SK-N-SH treated with all-trans-retinoic acid at 6 μM for 48 hours (cell line): Measurements from ENCODE around the gene RBM38.

Experiments used
- ATAC-seq: fragments of 200-7000 bp; cut with Tn5 transposase; 3 replicates; pipeline ENCODE4 v1.9.1; 2020; ENCODE audit warnings: mild to moderate bottlenecking, moderate library complexity
- ARNTL ChIP-seq: fragments of 450-650 bp; formaldehyde crosslinking; IDR thresholded peaks from 2 replicates; pipeline ENCODE4 v1.5.0; 2020; ENCODE audit warnings: low read depth, mild to moderate bottlenecking, moderate library complexity, borderline replicate concordance
- BACH2 ChIP-seq: fragments of 250-450 bp; sonication (Bioruptor Pico); IDR thresholded peaks from 2 replicates; pipeline ENCODE4 v1.9.0; 2021; ENCODE audit warnings: mild to moderate bottlenecking, borderline replicate concordance
- CSDC2 ChIP-seq: fragments of 250-450 bp; sonication (Bioruptor Pico); IDR thresholded peaks from 2 replicates; pipeline ENCODE4 v1.5.0; 2020; ENCODE audit warnings: mild to moderate bottlenecking, moderate library complexity
- ESRRG ChIP-seq: fragments of 250-450 bp; sonication (Bioruptor Pico); IDR thresholded peaks from 2 replicates; pipeline ENCODE4 v1.6.1; 2021; ENCODE audit warnings: mild to moderate bottlenecking
- GLIS3 ChIP-seq: fragments of 250-450 bp; sonication (Bioruptor Pico); IDR thresholded peaks from 2 replicates; pipeline ENCODE4 v1.5.0; 2020; ENCODE audit warnings: mild to moderate bottlenecking, moderate library complexity
- ISL1 ChIP-seq: fragments of 250-450 bp; sonication (Bioruptor Pico); IDR thresholded peaks from 2 replicates; pipeline ENCODE4 v2.1.2; 2022; ENCODE audit warnings: mild to moderate bottlenecking, moderate library complexity
- PPARA ChIP-seq: fragments of 250-450 bp; sonication (Bioruptor Pico); IDR thresholded peaks from 2 replicates; pipeline ENCODE4 v1.5.0; 2020; ENCODE audit warnings: mild to moderate bottlenecking, borderline replicate concordance
- RARB ChIP-seq: fragments of 250-450 bp; sonication (Bioruptor Pico); IDR thresholded peaks from 2 replicates; pipeline ENCODE4 v1.8.0; 2021; ENCODE audit warnings: mild to moderate bottlenecking, moderate library complexity
- SNAI2 ChIP-seq: fragments of 250-450 bp; sonication (Bioruptor Pico); IDR thresholded peaks from 2 replicates; pipeline ENCODE4 v1.5.0; 2020; ENCODE audit warnings: mild to moderate bottlenecking, moderate library complexity
- TCF4 ChIP-seq: fragments of 250-450 bp; sonication (Bioruptor Pico); IDR thresholded peaks from 2 replicates; pipeline ENCODE4 v1.8.0; 2021; ENCODE audit warnings: mild to moderate bottlenecking, moderate library complexity, borderline replicate concordance
- TOX ChIP-seq: fragments of 250-450 bp; sonication (Bioruptor Pico); IDR thresholded peaks from 2 replicates; pipeline ENCODE4 v1.8.0; 2021; ENCODE audit warnings: mild to moderate bottlenecking, moderate library complexity, borderline replicate concordance
- ZC3H10 ChIP-seq: fragments of 250-450 bp; sonication (Bioruptor Pico); IDR thresholded peaks from 2 replicates; pipeline ENCODE4 v1.5.1; 2021; ENCODE audit warnings: mild to moderate bottlenecking, moderate library complexity
- ZFP3 ChIP-seq: fragments of 250-450 bp; sonication (Bioruptor Pico); IDR thresholded peaks from 2 replicates; pipeline ENCODE4 v1.5.0; 2020; ENCODE audit warnings: mild to moderate bottlenecking, moderate library complexity
- ZNF565 ChIP-seq: fragments of 450-650 bp; formaldehyde crosslinking; conservative IDR thresholded peaks from 2 replicates; pipeline ENCODE4 v1.5.0; 2020; ENCODE audit warnings: low read depth, mild to moderate bottlenecking, moderate library complexity
- ZNF70 ChIP-seq: fragments of 450-650 bp; formaldehyde crosslinking; IDR thresholded peaks from 2 replicates; pipeline ENCODE4 v1.5.0; 2020; ENCODE audit warnings: mild to moderate bottlenecking, moderate library complexity
- TF ChIP-seq, protein P1 (sequence below): fragments of 250-450 bp; sonication (Bioruptor Pico); IDR thresholded peaks from 2 replicates; pipeline ENCODE4 v1.8.0; 2020; ENCODE audit warnings: mild to moderate bottlenecking, moderate library complexity, borderline replicate concordance
- TF ChIP-seq, protein P2 (sequence below): fragments of 250-450 bp; sonication (Bioruptor Pico); IDR thresholded peaks from 2 replicates; pipeline ENCODE4 v1.5.1; 2021; ENCODE audit warnings: mild to moderate bottlenecking, moderate library complexity
- TF ChIP-seq, protein P3 (sequence below): fragments of 250-450 bp; sonication (Bioruptor Pico); IDR thresholded peaks from 2 replicates; pipeline ENCODE4 v1.5.0; 2020; ENCODE audit warnings: mild to moderate bottlenecking, moderate library complexity
- TF ChIP-seq, protein P4 (sequence below): fragments of 250-450 bp; sonication (Bioruptor Pico); IDR thresholded peaks from 2 replicates; pipeline ENCODE4 v1.5.1; 2020; ENCODE audit warnings: low read depth, mild to moderate bottlenecking, moderate library complexity
- TF ChIP-seq, protein P5 (sequence below): fragments of 250-450 bp; sonication (Bioruptor Pico); IDR thresholded peaks from 2 replicates; pipeline ENCODE4 v1.8.0; 2021; ENCODE audit warnings: low read depth, mild to moderate bottlenecking, moderate library complexity, borderline replicate concordance

Gene RBM38

DNA sequence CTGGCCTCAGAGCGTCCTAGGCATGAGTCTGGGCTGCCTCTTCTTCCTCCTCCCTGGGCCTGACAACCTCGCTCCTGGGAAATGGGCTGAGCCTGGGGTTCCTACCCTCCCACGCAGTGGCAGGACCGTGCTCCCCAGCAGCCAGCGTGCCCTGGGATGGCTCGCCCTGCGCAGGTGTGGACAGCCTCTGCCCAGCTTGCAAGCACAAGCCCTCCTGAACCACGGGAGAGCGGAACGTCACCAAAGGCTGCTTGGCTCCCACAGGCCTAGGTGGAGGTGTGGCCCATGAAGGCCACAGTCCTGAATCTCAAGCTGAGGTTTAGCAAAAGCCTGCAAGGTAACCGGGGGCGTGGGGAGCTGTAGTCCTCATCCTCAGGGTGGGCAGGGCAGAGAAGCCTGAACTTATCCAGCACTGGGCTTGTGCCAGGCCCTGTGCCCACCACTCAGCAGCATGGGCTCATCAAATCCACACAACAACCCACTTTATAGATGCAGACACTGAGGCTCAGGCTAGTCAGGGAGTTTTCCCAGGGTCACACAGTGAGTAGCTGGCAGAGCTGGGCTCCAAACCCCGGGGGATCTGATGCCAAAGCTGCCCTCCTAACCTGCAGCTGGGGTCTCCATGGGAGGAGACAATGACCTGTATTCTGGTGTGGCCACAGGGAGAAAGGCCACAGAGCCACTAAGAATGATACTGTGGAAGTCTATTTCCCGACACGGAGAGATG lies 25.3 kb downstream of the RBM38 start:
- no peak for ATAC-seq
- TF ChIP-seq, protein P1, sequence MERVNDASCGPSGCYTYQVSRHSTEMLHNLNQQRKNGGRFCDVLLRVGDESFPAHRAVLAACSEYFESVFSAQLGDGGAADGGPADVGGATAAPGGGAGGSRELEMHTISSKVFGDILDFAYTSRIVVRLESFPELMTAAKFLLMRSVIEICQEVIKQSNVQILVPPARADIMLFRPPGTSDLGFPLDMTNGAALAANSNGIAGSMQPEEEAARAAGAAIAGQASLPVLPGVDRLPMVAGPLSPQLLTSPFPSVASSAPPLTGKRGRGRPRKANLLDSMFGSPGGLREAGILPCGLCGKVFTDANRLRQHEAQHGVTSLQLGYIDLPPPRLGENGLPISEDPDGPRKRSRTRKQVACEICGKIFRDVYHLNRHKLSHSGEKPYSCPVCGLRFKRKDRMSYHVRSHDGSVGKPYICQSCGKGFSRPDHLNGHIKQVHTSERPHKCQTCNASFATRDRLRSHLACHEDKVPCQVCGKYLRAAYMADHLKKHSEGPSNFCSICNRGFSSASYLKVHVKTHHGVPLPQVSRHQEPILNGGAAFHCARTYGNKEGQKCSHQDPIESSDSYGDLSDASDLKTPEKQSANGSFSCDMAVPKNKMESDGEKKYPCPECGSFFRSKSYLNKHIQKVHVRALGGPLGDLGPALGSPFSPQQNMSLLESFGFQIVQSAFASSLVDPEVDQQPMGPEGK (CRISPR knock-in tag): no peak
- TF ChIP-seq TOX (CRISPR knock-in tag): no peak
- TF ChIP-seq PPARA (CRISPR knock-in tag): no peak
- no peak for TF ChIP-seq ESRRG (CRISPR knock-in tag)
- TF ChIP-seq ZNF70: no peak
- no peak for TF ChIP-seq RARB
- TF ChIP-seq, protein P2, sequence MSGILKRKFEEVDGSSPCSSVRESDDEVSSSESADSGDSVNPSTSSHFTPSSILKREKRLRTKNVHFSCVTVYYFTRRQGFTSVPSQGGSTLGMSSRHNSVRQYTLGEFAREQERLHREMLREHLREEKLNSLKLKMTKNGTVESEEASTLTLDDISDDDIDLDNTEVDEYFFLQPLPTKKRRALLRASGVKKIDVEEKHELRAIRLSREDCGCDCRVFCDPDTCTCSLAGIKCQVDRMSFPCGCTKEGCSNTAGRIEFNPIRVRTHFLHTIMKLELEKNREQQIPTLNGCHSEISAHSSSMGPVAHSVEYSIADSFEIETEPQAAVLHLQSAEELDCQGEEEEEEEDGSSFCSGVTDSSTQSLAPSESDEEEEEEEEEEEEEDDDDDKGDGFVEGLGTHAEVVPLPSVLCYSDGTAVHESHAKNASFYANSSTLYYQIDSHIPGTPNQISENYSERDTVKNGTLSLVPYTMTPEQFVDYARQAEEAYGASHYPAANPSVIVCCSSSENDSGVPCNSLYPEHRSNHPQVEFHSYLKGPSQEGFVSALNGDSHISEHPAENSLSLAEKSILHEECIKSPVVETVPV (CRISPR knock-in tag): no peak
- no peak for TF ChIP-seq ZFP3 (CRISPR knock-in tag)

DNA sequence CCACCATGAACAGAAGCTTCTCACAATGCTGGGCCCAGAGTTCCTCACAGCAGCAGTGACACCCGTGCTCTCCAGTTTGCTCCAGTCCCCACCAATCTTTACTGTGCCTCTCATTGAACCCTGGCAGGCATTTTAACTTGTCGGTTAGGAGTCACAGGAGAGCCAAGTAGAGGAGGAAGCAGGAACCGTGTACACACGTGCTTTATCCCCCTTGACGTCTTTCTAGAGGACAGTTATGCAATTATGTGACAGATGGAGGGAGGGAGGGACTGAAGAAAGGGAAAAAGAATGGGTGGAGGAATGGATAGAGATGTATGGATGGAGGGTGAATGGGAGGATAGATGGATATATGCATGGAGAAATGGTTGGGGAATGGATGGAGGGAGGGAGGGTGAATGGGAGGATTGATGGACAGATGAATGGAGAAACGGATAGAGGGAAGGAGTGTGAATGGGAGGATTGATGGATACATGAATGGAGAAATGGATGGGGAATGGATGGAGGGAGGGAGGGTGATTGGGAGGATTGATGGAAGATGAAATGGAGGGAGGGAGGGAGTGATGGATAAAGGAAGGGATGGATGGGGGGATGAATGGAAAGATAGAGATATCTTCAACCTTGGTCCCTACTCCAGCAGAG lies 26.0 kb downstream of the RBM38 start:
- no peak for ATAC-seq
- TF ChIP-seq ZNF565 (no peak), CSDC2 (CRISPR knock-in tag) (no peak), GLIS3 (no peak), ISL1 (no peak), ARNTL (CRISPR knock-in tag) (no peak), SNAI2 (CRISPR knock-in tag) (no peak), TOX (CRISPR knock-in tag) (no peak), ZNF70 (no peak), RARB (no peak)
- TF ChIP-seq, protein P3, sequence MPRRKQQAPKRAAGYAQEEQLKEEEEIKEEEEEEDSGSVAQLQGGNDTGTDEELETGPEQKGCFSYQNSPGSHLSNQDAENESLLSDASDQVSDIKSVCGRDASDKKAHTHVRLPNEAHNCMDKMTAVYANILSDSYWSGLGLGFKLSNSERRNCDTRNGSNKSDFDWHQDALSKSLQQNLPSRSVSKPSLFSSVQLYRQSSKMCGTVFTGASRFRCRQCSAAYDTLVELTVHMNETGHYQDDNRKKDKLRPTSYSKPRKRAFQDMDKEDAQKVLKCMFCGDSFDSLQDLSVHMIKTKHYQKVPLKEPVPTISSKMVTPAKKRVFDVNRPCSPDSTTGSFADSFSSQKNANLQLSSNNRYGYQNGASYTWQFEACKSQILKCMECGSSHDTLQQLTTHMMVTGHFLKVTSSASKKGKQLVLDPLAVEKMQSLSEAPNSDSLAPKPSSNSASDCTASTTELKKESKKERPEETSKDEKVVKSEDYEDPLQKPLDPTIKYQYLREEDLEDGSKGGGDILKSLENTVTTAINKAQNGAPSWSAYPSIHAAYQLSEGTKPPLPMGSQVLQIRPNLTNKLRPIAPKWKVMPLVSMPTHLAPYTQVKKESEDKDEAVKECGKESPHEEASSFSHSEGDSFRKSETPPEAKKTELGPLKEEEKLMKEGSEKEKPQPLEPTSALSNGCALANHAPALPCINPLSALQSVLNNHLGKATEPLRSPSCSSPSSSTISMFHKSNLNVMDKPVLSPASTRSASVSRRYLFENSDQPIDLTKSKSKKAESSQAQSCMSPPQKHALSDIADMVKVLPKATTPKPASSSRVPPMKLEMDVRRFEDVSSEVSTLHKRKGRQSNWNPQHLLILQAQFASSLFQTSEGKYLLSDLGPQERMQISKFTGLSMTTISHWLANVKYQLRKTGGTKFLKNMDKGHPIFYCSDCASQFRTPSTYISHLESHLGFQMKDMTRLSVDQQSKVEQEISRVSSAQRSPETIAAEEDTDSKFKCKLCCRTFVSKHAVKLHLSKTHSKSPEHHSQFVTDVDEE (CRISPR knock-in tag): no peak
- TF ChIP-seq, all 23 proteins: peak for 0

DNA sequence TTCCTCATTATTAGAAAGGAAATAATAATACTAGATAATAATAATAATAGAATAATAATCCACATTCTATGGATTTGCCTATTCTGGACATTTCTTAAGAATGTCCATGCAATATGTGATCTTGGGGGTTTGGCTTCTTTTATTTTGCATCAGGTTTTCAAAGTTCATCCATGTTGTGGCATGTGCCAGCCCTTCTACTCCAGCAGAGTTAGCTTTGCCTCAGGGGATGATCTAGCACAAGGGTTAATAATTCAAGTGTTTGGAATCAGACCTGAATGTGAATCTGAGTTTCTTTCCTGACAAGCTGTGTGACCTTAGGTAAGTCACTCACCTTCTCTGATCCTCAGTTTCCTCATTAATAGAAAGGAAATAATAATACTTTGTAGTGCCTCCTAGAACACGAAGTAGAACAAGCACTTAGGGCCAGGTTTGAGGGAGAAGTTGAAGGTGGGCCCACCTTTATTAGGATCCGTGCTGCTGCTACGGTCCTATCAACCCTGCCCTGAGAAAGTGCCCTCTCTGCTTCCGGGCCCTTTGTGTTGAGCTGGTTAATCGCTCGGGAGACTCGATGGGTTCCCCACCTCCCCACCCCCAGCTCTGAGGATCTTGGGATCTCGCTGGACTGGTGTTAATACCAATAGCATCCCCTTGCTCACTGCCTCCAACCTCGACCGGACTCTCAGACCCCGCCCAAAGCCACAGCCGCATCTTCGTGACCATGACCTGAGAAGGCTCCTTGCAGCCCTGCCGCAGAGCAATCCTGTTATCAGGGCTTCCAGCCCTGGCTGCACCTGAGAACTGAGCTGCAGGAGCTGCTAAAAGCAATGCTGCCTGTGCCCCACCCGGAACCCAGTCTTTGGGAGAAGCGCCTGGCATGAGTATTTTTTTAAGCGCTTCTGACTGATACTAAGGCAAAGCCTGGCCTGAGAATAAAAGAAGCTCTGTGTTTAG lies 26.9 kb downstream of the RBM38 start:
- ATAC-seq: no peak
- TF ChIP-seq, protein P3 (CRISPR knock-in tag): no peak
- TF ChIP-seq ZC3H10 (no peak), ZNF70 (no peak), BACH2 (CRISPR knock-in tag) (no peak), GLIS3 (no peak), TOX (CRISPR knock-in tag) (no peak), TCF4 (CRISPR knock-in tag) (no peak), ISL1 (no peak), SNAI2 (CRISPR knock-in tag) (no peak), ARNTL (CRISPR knock-in tag) (no peak)
- TF ChIP-seq, protein P1 (CRISPR knock-in tag): no peak
- TF ChIP-seq, protein P4, sequence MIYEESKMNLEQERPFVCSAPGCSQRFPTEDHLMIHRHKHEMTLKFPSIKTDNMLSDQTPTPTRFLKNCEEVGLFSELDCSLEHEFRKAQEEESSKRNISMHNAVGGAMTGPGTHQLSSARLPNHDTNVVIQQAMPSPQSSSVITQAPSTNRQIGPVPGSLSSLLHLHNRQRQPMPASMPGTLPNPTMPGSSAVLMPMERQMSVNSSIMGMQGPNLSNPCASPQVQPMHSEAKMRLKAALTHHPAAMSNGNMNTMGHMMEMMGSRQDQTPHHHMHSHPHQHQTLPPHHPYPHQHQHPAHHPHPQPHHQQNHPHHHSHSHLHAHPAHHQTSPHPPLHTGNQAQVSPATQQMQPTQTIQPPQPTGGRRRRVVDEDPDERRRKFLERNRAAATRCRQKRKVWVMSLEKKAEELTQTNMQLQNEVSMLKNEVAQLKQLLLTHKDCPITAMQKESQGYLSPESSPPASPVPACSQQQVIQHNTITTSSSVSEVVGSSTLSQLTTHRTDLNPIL: no peak
- TF ChIP-seq, protein P5, sequence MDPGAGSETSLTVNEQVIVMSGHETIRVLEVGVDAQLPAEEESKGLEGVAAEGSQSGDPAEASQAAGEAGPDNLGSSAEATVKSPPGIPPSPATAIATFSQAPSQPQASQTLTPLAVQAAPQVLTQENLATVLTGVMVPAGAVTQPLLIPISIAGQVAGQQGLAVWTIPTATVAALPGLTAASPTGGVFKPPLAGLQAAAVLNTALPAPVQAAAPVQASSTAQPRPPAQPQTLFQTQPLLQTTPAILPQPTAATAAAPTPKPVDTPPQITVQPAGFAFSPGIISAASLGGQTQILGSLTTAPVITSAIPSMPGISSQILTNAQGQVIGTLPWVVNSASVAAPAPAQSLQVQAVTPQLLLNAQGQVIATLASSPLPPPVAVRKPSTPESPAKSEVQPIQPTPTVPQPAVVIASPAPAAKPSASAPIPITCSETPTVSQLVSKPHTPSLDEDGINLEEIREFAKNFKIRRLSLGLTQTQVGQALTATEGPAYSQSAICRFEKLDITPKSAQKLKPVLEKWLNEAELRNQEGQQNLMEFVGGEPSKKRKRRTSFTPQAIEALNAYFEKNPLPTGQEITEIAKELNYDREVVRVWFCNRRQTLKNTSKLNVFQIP: no peak
